AG09319 (cell line): Measurements from ENCODE around the gene NTNG1.

Source experiments
- DNase-seq: peaks from one replicate; pipeline ENCODE4 v3.0.0-alpha.2; 2010; ENCODE audit warnings: low read depth; ENCODE audit errors: extremely low read depth
- TF ChIP-seq, protein P1 (sequence below): IDR thresholded peaks from 2 replicates; pipeline ENCODE4 v1.5.1; 2011; ENCODE audit warnings: low read depth, mild to moderate bottlenecking, inconsistent platforms, low read length, moderate library complexity

Gene NTNG1

DNA sequence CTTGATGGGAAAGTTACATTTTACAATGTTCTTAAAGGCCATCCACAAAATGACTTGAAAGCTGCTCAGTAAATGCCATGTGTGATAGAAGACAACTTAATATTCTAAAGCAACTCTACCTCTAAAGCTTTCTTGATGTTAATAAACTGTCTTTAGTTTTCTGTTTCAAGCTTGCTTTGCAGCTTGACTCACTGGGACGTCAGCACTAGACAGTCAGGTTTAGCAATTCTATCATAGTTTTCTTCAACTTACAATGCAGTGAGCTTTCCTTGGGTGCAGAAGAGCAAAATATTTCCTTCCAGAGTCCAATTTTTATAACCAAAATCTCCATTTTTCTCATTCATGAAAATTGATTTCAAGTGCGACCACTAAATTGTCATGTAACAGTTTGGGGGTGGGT, 273.1 kb downstream of the NTNG1 start:
- DNase-seq: no peak
- TF ChIP-seq, protein P1, sequence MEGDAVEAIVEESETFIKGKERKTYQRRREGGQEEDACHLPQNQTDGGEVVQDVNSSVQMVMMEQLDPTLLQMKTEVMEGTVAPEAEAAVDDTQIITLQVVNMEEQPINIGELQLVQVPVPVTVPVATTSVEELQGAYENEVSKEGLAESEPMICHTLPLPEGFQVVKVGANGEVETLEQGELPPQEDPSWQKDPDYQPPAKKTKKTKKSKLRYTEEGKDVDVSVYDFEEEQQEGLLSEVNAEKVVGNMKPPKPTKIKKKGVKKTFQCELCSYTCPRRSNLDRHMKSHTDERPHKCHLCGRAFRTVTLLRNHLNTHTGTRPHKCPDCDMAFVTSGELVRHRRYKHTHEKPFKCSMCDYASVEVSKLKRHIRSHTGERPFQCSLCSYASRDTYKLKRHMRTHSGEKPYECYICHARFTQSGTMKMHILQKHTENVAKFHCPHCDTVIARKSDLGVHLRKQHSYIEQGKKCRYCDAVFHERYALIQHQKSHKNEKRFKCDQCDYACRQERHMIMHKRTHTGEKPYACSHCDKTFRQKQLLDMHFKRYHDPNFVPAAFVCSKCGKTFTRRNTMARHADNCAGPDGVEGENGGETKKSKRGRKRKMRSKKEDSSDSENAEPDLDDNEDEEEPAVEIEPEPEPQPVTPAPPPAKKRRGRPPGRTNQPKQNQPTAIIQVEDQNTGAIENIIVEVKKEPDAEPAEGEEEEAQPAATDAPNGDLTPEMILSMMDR: no peak

DNA sequence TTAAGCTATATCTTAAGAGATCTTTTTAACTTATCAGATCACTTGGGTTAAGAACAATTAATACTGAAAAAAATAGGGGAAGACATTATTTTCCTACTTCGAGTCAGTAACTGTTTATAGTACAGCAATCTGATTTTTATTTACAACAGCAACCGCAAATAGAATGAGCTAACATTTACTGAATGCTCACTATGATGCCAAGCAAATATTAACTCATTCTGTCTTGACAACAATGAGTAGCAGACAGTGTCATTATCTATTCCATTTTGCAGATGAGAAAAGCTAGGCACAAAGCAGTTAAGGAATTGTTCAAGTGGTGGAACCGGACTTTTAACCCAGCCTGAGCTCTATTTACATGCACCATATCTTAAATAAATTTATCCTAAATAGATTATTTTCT, 273.7 kb downstream of the NTNG1 start:
- no peak for DNase-seq
- TF ChIP-seq, protein P1: no peak

DNA sequence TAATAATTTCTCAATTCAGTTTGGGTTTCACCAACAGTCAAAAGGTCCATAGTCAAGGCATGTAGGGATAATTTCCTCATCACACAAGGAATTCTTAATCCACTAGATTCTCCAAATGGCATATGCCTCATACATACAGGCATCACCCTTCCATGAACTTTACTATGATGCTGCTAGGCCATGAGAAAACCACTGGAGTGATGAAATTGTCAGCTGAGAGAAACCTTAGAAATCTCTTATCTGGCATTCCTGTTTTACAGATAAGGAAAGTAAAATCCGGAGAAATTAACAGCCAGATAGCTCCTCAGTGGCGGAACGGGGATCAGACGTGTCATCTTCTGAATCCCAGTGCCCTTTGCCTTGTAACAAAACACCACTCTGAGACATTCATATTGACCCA, 274.4 kb downstream of the NTNG1 start:
- DNase-seq: no peak
- TF ChIP-seq, protein P1: no peak

DNA sequence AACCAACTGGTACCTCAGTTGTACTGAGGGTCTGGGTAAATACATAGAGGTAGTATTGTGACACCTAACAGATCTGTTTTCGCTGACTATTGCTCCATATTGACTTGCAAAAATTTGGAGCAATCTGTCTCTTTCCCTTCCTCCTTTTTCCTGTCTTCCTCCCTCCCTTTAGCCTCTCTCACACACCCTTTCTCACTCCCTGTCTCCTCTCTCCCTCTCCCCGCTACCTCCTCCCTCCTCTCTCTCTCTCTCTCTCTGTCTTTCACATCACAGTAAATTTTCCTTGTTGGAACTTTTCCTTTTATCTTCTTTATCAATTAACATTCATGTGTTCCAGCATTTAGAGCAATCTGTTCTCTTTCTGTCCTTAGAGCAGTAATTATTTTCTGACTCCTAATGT, 278.2 kb downstream of the NTNG1 start:
- DNase-seq: no peak
- TF ChIP-seq, protein P1: no peak

DNA sequence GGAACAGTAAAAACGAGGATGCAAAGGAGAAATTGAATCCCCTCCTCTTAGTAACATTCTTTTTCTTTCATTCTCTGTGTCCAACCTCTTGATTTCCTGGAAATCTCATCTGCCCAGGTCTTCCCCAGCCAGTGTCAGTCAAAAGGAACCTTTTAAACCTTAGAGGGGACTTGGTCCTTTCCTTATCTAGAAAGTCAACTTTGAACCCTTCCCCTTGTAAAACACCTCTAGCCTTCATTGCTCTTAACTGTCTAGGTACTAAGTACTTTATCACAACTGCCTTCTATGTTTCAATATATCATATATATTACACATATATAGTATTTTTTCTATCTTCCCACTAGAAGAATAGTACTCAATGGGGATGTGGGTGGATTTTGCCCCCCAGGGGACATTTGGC, 282.1 kb downstream of the NTNG1 start:
- TF ChIP-seq, protein P1: no peak
- no peak for DNase-seq

DNA sequence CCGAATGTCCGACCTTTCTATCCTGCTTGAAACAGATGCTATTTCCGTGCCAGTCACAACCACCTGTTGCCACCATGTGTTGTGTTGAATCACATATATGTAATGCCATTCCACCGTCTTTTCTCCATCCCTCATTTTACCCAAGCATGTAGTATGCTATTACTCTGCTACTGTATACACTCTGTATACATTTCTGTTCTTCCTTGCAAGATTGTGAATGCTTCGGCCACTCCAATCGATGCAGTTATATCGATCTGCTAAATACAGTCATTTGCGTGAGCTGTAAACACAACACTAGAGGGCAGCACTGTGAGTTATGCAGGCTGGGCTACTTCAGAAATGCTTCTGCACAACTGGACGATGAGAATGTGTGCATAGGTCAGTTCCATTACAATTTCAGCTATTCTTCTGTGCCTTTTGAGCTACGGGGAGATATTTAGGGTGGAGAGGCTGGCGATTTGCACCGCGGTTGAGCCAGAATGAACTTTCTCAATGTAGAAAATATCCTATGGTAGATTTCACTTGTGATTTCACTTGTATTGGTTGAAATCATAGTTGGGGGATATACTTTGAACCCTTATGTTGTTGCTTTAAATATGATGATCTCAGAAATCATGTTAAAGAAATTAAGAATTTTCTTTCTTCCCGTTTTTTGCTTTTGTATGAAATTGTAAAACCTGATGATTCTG, 289.8 kb downstream of the NTNG1 start:
- TF ChIP-seq, protein P1: peak; percentile 40
- DNase-seq: no peak

DNA sequence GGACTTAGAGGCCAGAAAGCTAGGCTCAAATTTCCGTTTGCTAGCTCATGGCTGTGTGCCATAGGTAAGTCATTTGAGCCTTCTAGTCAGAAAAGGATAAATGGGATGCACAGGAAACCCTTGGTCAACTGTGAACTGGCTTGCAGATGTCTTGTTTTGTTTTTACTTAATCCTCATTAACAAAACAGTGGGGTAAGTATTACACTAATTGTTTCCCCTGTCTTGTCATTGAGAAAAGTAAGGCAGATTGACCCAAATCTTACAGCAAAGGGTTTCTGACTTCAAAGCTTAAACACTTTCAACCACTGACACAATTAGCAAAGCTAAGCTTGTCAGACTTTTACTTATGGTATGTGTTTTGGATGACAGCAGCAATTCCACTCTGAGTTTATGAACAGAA, 291.3 kb downstream of the NTNG1 start:
- no peak for DNase-seq
- TF ChIP-seq, protein P1: no peak
